OCI-M1 (cell line): Measurements from ENCODE around the gene FCAMR.

Source experiments
- DNase-seq: peaks from one replicate; lab custom pipeline; 2025; lab: John Stamatoyannopoulos, UW

Gene FCAMR

GRCh38 chr1:206909883-206910318 lies 60.4 kb downstream of the FCAMR start:
- no peak for DNase-seq

- no peak for DNase-seq
These were observed 60.9 kb downstream of the FCAMR start for GRCh38 chr1:206909161-206909882.

GRCh38 chr1:206908038-206908437 lies 62.2 kb downstream of the FCAMR start:
- DNase-seq, result no peak
